ENCODE measurements around the gene NHERF2.

NHERF2 gene

GRCh38 chr16:2040041-2040786 lies 13.5 kb downstream of the NHERF2 start:
- TF ChIP-seq CTCF (IDR thresholded peaks at IDR 0.05; ENCODE audit: low read depth, low read length), result no peak
- DNase-seq (ENCODE audit: extremely low read depth, low read depth), result no peak

DNA sequence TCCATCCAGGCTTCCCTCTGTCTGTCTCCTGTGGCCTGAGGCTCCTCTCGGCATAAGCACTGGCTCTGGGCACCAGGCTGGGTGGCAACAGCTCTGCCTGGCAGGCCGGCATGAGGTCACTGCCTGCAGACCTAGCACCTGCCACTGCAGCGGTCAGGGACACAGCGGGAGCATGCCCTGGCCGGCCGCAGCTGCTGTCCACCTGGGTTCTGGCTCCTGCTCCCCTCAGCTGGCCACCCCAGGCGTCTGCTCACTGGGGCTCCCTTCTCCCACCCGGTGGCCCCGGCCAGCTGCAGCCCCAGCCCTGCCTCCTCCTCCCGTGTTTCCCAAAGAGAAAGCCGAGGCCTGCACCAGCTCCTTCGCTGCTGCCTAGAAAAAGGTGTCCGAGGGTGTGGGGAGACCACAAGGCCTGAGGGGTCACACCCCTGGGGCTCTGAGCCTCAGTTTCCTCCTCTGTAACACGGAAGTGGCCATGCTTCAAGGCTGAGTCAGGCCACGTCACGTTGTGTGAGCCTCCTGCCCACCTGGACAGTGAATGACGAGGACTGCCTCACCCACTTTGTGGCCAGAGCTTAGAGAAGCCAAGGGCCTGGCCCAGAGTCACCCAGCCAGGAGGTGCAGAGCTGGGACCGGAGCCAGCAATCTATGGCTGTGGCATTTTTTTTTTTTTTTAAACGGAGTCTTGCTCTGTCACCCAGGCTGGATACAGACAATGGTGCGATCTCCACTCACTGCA lies 14.3 kb downstream of the NHERF2 start:
- DNase-seq (ENCODE audit: extremely low read depth, low read depth), result no peak
- no peak for TF ChIP-seq CTCF (IDR thresholded peaks at IDR 0.05; ENCODE audit: low read depth, low read length)

DNA sequence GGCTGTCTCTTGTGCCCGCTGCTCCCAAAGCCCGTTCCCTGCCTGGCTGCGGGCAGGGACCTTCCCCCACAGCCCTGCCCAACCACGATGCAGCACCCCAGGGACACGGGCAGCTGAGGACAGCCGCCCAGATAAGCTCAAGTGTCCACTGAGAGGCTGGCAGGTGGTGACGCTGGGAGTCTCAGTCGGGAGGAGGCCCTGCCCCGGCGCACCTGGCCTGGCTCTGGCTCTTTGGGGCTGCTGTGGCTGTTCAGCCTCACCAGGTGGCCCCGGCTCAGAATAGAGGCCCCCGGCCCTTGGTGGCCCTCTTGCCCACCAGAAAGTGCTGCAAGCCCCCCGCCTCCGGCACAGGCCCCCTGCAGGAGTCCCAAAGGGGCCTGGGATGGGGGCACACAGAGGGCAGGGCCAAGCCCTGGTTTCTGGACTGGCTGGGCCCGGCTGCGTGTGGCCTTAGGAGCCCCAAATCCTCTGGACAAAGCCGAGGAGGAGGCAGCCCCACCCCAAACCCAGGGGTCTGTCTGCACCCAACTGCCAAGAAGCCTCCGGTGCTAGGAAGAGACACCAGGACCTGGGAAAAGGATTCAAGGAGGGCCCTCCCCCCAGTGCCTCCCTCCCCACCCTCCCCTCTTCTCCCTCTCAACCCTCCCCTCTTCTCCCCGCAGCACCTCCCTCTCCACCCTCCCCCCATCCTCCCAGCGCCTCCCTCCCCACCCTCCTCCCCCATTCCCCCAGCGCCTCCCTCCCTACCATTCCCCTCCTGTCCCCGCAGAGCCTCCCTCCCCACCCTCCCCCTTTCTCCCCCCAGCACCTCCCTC lies 15.7 kb downstream of the NHERF2 start:
- DNase-seq (ENCODE audit: extremely low read depth, low read depth), result no peak
- TF ChIP-seq CTCF (IDR thresholded peaks at IDR 0.05; ENCODE audit: low read depth, low read length), result no peak

DNA sequence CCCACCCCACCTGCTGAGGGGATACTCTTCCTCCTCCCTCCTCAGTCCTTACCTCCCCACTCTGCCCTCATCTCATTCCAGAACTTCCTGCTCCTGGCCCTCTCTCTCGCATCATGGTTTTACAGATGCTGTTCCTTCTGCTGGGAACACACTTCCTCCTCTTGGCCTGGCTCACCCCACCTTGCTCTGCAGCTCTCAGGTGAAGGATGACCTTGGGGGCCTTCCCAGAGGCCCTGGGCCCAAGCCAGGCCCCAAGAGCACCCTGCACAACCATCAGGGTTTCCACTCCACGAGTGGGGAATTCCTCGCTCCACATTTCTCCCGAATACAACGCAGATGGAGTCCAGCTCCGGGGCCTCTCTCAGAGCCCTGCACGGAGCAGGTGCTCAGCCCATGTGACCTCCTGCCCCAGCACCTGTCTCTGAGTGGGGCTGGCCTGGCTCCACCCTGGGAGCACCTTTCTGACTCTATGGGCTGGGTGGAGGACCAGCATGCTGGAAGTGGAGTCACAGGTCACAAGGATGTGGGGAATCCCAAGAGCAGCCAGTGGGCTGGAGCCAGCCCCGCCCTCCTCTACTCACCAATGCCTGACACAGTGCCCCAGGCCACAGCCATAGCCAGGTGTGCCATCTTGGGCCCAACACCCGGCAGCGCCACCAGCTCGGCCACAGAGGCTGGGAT lies 16.4 kb downstream of the NHERF2 start:
- DNase-seq (ENCODE audit: extremely low read depth, low read depth), result no peak

GRCh38 chr16:2043667-2044451 lies 17.2 kb downstream of the NHERF2 start:
- DNase-seq (ENCODE audit: extremely low read depth, low read depth), result no peak
- TF ChIP-seq CTCF (IDR thresholded peaks at IDR 0.05; ENCODE audit: low read depth, low read length), result no peak

More for the DNA sequence above, 16.4 kb downstream of the NHERF2 start:
- no peak for TF ChIP-seq CTCF (IDR thresholded peaks at IDR 0.05; ENCODE audit: low read depth, low read length)

DNA sequence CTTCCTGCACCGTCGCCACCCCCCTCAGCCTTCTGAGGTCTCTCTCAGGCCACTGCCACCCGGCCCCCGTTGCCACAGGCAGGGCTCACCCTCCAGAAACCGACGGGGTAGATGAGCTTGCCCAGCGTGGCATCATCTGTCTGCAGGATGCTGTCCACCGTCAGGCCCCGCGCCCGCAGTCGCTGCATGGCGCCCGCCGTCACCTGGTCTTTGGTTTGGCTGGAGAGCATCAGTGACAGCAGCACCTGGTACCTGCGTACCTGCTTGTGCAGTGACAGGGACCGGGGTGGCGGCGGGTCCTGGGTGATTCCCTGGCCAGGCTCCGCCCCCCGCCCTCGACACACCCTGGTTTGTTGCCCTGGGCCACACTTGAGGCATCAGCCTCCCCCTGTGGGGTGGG lies 17.8 kb downstream of the NHERF2 start:
- TF ChIP-seq CTCF (IDR thresholded peaks at IDR 0.05; ENCODE audit: low read depth, low read length), result no peak
- DNase-seq (ENCODE audit: extremely low read depth, low read depth), result no peak
